ENCODE results near the gene NCR3LG1.

NCR3LG1 gene

GRCh38 chr11:17353821-17354600 is 2.4 kb downstream of the NCR3LG1 start:
- H3K4me1 Mint-ChIP-seq (ENCODE audit: low read depth), result peaks cover 28% of the 10 kb centered on the region
- no peaks in the 10 kb centered on the region for H3K9me3 Mint-ChIP-seq
- peaks cover 8% of the 10 kb centered on the region for H3K36me3 Mint-ChIP-seq (ENCODE audit: low read depth)
- peak overlapping the region; percentile 86 for H3K4me3 Mint-ChIP-seq
- peaks cover 47% of the 10 kb centered on the region for H3K27me3 Mint-ChIP-seq (ENCODE audit: low read depth)
- peak overlapping the region; percentile 55 for H3K27ac Mint-ChIP-seq

GRCh38 chr11:17354601-17354991 is 3.0 kb downstream of the NCR3LG1 start:
- Mint-ChIP-seq H3K9me3 (no peaks in the 10 kb centered on the region), H3K4me1 (ENCODE audit: low read depth) (peaks cover 28% of the 10 kb centered on the region), H3K27ac (no peak overlapping the region), H3K36me3 (ENCODE audit: low read depth) (peaks cover 4% of the 10 kb centered on the region), H3K4me3 (peak overlapping the region; percentile 86), H3K27me3 (ENCODE audit: low read depth) (peaks cover 47% of the 10 kb centered on the region)

GRCh38 chr11:17366495-17366894 is 14.9 kb downstream of the NCR3LG1 start:
- Mint-ChIP-seq H3K4me3 (no peak overlapping the region), H3K36me3 (ENCODE audit: low read depth) (peaks cover 13% of the 10 kb centered on the region), H3K4me1 (ENCODE audit: low read depth) (peaks cover 9% of the 10 kb centered on the region), H3K27me3 (ENCODE audit: low read depth) (no peaks in the 10 kb centered on the region), H3K9me3 (peaks cover 26% of the 10 kb centered on the region), H3K27ac (no peak overlapping the region)

GRCh38 chr11:17368551-17368950 is 17.0 kb downstream of the NCR3LG1 start:
- Mint-ChIP-seq H3K4me3 (no peak overlapping the region), H3K27ac (no peak overlapping the region), H3K36me3 (ENCODE audit: low read depth) (peaks cover 22% of the 10 kb centered on the region), H3K27me3 (ENCODE audit: low read depth) (no peaks in the 10 kb centered on the region), H3K4me1 (ENCODE audit: low read depth) (peaks cover 9% of the 10 kb centered on the region), H3K9me3 (peaks cover 42% of the 10 kb centered on the region)

GRCh38 chr11:17369094-17369493 is 17.5 kb downstream of the NCR3LG1 start:
- H3K4me1 Mint-ChIP-seq (ENCODE audit: low read depth), result peaks cover 9% of the 10 kb centered on the region
- H3K27ac Mint-ChIP-seq, result no peak overlapping the region
- peaks cover 42% of the 10 kb centered on the region for H3K9me3 Mint-ChIP-seq
- H3K4me3 Mint-ChIP-seq, result no peak overlapping the region
- no peaks in the 10 kb centered on the region for H3K27me3 Mint-ChIP-seq (ENCODE audit: low read depth)
- H3K36me3 Mint-ChIP-seq (ENCODE audit: low read depth), result peaks cover 20% of the 10 kb centered on the region

- H3K27me3 Mint-ChIP-seq (ENCODE audit: low read depth), result no peaks in the 10 kb centered on the region
- no peak overlapping the region for H3K27ac Mint-ChIP-seq
- H3K9me3 Mint-ChIP-seq, result peaks cover 42% of the 10 kb centered on the region
- H3K36me3 Mint-ChIP-seq (ENCODE audit: low read depth), result peaks cover 20% of the 10 kb centered on the region
- H3K4me3 Mint-ChIP-seq, result no peak overlapping the region
- peaks cover 9% of the 10 kb centered on the region for H3K4me1 Mint-ChIP-seq (ENCODE audit: low read depth)
Observed at GRCh38 chr11:17369684-17370243, 18.2 kb downstream of the NCR3LG1 start.

DNA sequence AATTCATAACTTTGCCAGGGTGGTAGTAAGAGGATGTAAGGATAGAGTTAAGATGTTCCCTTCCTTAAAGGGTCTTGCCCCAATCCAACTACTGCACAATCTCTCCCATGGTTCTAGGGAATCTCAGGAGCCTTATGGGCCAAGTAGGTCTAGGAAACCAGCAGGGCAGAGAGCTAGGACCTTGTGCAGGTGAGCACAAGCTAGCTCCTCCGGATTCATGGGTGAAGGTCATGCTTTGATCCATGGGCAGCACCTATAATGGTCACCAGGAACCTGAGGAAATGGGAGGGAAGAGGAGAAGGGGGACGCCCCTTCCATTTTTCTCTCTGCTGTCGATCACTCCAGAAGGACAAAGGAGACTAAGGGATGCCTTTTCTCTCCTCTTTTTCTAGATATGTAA is 20.0 kb downstream of the NCR3LG1 start:
- no peak overlapping the region for H3K27ac Mint-ChIP-seq
- no peaks in the 10 kb centered on the region for H3K27me3 Mint-ChIP-seq (ENCODE audit: low read depth)
- H3K4me3 Mint-ChIP-seq, result no peak overlapping the region
- peaks cover 42% of the 10 kb centered on the region for H3K9me3 Mint-ChIP-seq
- H3K4me1 Mint-ChIP-seq (ENCODE audit: low read depth), result peaks cover 9% of the 10 kb centered on the region
- H3K36me3 Mint-ChIP-seq (ENCODE audit: low read depth), result peaks cover 20% of the 10 kb centered on the region

- Mint-ChIP-seq H3K27ac (no peak overlapping the region), H3K4me3 (no peak overlapping the region), H3K4me1 (ENCODE audit: low read depth) (no peaks in the 10 kb centered on the region), H3K27me3 (ENCODE audit: low read depth) (no peaks in the 10 kb centered on the region), H3K36me3 (ENCODE audit: low read depth) (peaks cover 13% of the 10 kb centered on the region), H3K9me3 (peaks cover 26% of the 10 kb centered on the region)
Observed at GRCh38 chr11:17375547-17375946, 23.9 kb downstream of the NCR3LG1 start.

DNA sequence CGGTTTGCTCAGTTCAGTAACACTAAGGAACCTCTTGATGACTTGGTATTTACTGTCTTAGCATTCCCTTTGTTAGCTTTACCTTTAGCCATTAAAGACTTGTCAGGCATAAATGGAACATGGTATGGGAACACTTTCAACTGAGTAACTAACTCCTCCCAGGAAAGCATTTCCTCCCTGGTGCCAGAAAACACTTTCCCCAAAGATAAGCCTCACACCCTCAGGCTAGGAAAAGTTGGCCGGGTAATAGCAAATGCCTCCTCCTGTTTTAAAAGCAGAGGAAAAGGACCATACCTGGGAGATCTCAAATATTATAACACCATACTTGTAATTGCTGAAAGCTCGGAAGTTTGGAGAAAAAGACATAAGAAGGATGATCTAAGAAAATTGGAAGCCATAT is 24.9 kb downstream of the NCR3LG1 start:
- no peak overlapping the region for H3K27ac Mint-ChIP-seq

DNA sequence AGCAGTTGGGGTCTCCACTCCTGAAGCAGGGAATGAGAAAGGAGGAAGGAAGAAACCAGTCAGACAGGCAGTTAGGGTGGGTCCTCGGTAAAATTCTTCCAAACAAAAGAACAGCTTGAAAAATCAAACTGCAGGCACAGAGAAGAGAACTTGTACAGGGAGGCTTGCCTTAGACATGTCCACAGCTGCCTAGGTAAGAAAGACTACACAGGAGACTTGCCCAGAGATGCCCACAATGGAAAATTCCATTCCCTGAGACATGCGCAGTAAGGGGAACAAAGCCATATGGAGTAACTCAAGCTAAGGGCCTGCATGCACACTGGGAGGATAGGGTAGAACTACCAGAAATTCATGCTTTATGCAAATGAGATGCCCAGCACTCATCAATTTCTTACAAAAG is 27.1 kb downstream of the NCR3LG1 start:
- Mint-ChIP-seq H3K9me3 (no peaks in the 10 kb centered on the region), H3K4me1 (ENCODE audit: low read depth) (no peaks in the 10 kb centered on the region), H3K4me3 (no peak overlapping the region), H3K36me3 (ENCODE audit: low read depth) (no peaks in the 10 kb centered on the region), H3K27me3 (ENCODE audit: low read depth) (no peaks in the 10 kb centered on the region), H3K27ac (no peak overlapping the region)

More for the DNA sequence above, 24.9 kb downstream of the NCR3LG1 start:
- Mint-ChIP-seq H3K4me1 (ENCODE audit: low read depth) (no peaks in the 10 kb centered on the region), H3K27me3 (ENCODE audit: low read depth) (no peaks in the 10 kb centered on the region), H3K9me3 (peaks cover 16% of the 10 kb centered on the region), H3K36me3 (ENCODE audit: low read depth) (peaks cover 8% of the 10 kb centered on the region), H3K4me3 (no peak overlapping the region)

- H3K4me1 Mint-ChIP-seq (ENCODE audit: low read depth), result no peaks in the 10 kb centered on the region
- H3K9me3 Mint-ChIP-seq, result no peaks in the 10 kb centered on the region
- no peaks in the 10 kb centered on the region for H3K27me3 Mint-ChIP-seq (ENCODE audit: low read depth)
- H3K36me3 Mint-ChIP-seq (ENCODE audit: low read depth), result no peaks in the 10 kb centered on the region
- H3K27ac Mint-ChIP-seq, result no peak overlapping the region
- no peak overlapping the region for H3K4me3 Mint-ChIP-seq
Observed at GRCh38 chr11:17379383-17380180, 28.0 kb downstream of the NCR3LG1 start.

DNA sequence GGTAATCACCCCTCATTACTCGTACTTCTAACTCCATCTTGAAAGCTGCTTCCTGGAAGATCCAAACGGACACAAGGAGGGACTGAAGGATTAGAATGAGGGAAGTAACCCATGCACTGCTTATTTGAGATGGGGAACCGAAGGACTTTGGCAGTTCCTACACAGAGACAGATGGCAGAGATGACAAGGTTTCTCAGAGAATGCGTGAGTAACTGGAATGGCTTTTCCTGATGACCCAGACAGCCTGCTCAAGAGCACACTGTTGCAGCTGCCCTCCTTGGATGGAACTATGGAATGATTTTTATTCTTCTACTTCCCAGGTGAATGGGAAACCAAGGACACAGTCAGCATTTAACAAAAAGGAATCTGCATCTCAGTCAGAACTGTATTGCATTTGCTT is 29.6 kb downstream of the NCR3LG1 start:
- H3K27me3 Mint-ChIP-seq (ENCODE audit: low read depth), result no peaks in the 10 kb centered on the region
- no peak overlapping the region for H3K27ac Mint-ChIP-seq
- no peak overlapping the region for H3K4me3 Mint-ChIP-seq
- H3K9me3 Mint-ChIP-seq, result no peaks in the 10 kb centered on the region
- H3K36me3 Mint-ChIP-seq (ENCODE audit: low read depth), result no peaks in the 10 kb centered on the region
- no peaks in the 10 kb centered on the region for H3K4me1 Mint-ChIP-seq (ENCODE audit: low read depth)

DNA sequence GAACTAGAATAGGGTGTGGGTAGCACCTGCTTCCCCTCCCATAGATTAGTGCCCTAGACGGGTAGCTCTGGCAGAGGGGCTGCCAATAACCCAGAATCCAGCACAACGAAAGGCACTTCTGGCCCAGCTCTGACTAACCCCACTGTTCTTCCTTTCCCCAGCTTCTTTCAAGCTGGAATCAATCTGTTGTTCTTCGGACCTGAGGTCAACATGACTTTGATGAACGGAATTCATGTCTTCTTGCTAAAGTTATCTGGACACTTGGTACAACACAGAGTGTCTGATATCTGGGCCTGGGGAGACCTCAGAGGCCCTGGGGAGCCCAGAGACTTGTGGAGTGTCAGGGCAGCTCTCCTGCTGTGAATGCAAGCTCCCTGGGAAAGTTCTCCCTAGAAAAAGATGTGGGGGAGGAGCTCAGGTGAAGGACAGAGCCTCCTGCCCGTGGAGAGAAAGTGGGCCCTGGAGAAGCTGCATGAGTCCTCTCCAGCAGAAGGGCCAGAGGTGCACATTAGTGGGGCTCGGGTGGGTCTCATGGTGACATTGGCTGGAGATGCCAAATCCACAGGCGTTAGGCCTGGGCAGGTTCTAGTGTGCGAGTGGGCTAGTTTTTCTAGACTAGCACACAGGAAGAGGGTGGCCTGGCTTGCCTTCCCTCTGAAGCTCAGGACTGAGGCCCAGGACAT is 30.6 kb downstream of the NCR3LG1 start:
- peaks cover 3% of the 10 kb centered on the region for H3K4me1 Mint-ChIP-seq (ENCODE audit: low read depth)
- no peak overlapping the region for H3K4me3 Mint-ChIP-seq
- no peaks in the 10 kb centered on the region for H3K36me3 Mint-ChIP-seq (ENCODE audit: low read depth)
- H3K9me3 Mint-ChIP-seq, result no peaks in the 10 kb centered on the region
- H3K27ac Mint-ChIP-seq, result no peak overlapping the region
- H3K27me3 Mint-ChIP-seq (ENCODE audit: low read depth), result no peaks in the 10 kb centered on the region

DNA sequence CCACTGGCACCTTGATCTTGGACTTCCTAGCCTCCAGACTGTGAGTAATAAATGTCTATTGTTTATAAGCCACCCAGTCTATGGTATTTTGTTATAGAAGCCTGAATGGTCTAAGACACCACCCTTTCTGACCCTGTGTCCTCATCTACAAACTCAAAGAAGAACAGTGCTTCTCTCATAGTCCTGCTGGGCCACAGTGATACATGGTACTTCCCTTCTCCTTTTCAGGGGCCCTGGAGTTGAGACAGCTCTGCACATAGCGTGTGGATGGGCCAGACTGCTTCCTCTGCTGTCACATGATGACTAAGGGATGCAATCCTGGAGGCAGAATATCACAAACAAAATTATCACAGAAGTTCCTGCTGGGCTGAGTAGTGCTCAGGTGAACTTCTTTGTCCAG is 31.9 kb downstream of the NCR3LG1 start:
- Mint-ChIP-seq H3K27me3 (ENCODE audit: low read depth) (no peaks in the 10 kb centered on the region), H3K9me3 (no peaks in the 10 kb centered on the region), H3K27ac (no peak overlapping the region), H3K4me3 (no peak overlapping the region), H3K4me1 (ENCODE audit: low read depth) (peaks cover 3% of the 10 kb centered on the region), H3K36me3 (ENCODE audit: low read depth) (no peaks in the 10 kb centered on the region)
